Stimulated activated CD4-positive, alpha-beta T cell treated with anti-CD3 and anti-CD28 coated beads, Interleukin-15, amount 100 ng/mL, for 1 hour (primary cell): ENCODE data around the gene MFNG.

Experiments
- DNase-seq, 2 donors: peaks; one replicate each; pipeline ENCODE4 v3.0.0-alpha.2; 2020; ENCODE audit warnings: low read depth in 1 of 2, low spot score in 1 of 2

Gene MFNG

DNA sequence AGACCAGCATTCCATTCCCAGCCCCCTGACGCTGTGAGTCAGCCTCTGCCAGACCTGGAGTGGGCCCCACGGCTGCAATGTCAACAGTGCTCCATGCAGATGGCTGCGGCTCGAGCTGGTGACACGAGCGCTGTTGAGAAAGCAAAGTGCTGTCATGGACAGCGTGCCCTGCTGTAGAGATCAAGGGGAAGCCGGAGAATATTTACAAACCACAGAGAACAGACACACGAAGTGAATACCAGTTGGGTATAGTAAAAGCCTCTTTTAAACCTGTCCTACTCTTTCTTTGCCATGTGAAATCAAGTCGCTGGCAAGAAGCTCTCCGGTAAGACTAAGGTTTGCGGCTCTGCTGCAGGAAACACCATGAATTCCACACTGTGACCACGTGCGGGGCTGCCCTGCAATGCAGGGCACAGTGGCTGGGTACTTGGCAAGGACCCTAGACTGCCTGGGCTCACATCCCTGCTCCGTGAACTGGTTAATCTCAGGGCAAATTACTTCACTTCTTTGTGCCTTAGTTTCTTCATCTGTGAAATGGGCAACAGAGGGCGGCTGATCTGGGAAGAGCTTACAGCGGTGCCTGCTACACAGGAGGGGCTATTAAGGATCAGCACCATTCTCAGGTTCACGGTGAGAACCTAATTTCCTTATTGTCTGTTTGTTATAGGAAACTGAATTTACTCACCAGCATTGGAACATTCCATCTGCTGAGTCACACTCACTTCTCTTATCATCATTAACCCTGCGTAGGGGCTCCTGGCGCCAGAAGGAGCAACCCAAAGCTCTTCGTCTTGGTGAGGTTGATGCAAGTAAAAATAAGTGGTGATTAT is 31.1 kb downstream of the MFNG start:
- no peak for DNase-seq

DNA sequence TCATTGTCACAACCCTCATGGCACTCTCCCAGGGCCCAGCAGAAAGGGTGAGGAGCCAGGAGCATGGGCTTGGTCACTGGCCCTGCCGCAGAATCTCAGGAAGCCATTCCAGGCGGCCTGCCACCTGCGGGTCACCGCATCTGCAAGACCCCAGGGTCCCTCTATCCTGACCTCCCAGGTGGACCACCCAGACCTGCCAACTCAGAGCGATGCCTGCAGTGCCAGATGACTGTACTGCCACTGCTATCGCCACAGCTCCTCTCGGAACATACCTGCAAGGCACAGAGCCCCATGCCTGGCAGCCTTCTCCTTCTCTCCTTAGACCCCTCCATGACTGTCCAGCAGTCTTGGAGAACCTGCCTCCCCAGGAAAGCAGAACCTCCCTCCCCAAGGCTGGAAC is 32.5 kb downstream of the MFNG start:
- no peak for DNase-seq

DNA sequence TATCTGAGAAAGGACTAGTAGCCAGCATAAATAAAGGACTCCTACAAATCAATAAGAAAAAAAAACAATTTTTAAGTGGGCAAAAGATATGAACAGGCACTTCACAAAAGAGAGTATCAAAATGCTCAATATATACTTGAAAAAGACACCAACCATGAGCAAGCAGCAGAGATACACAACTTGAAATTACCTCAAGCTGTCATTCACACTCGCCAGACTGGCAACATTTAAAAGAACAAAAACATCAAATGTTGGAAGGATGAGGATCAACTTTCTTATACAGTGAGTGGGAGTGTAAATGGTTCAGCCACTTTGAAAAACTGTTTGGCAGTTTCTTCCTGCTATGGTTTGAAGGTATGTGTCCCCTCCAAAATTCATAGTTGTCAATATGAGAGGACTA is 35.0 kb downstream of the MFNG start:
- no peak for DNase-seq

DNA sequence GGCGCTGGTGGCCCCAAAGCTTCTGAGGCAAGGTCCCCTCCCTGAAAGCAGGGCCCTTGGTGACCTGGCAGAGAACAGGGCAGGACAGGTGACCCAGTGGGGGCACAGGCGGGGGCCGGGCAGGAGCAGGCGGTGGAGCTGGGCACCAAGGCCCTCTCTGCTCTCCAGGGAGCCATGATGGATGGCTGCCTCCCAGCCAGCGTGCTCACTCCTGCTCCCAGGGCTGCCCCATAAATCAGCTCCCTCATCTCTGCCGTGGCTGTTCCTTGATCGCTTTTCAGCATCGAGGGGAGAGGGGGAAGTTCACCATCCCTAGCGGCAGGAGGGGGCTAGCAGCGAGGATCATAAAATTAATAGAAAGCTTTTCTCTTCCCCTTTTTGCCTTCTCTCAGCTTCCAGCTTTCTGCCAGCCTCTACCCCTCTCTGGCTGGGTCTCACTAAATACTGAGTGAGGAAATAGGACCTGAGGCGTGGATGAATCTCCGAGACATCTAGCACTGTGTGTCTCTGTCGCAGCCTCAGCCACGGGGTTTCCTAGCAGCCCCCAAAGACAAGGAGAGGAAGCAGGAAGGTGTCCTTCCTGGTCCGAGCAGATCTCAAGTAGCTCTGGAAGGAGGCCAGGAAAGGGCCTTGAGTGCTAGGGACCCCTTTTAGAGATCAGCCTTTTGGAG is 36.7 kb downstream of the MFNG start:
- DNase-seq = no peak

DNA sequence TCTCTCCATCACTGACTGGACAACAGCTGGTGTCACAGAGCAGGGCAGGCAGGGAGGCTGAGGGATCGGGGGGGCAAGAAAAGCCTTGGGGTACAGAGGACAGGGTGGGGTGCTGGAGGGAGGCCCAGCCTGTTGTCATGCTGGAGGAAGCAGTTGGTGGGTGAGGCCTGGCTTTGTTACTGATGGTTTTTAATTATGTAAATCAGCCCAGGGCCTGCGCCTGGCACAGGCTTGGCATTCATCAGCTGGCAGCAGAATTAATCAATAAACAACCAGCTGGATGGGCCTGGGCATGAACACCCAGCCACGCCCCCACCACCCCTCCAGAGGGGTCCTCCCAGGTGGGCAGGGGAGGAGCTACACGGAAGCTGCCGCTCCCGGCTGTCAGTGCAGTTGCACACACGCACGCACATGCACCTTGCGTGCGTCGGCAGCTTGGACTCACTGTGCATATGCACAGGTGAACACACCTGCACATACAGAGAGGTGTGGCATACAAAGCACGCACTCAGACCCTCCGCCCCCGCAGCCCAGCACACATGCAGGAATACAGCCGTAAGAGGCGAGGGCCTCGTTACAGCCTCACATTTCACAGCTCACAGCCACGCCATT is 37.6 kb downstream of the MFNG start:
- DNase-seq = no peak

DNA sequence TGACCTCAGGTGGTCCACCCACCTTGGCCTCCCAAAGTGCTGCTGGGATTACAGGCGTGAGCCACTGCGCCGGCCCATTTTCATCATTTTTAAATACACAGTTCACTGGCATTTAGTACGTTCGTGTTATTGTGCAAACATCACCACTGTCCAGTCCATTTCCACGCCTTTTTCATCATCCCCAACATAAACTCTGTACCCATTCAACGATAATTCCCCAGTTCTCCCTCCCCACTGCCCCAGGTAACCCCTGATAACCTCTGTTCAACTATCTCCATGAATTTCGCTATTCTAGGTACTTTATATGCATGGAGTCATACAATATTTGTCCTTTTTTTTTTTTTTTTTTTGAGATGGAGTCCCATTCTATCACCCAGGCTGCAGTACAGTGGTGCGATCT is 40.7 kb downstream of the MFNG start:
- DNase-seq = no peak

DNA sequence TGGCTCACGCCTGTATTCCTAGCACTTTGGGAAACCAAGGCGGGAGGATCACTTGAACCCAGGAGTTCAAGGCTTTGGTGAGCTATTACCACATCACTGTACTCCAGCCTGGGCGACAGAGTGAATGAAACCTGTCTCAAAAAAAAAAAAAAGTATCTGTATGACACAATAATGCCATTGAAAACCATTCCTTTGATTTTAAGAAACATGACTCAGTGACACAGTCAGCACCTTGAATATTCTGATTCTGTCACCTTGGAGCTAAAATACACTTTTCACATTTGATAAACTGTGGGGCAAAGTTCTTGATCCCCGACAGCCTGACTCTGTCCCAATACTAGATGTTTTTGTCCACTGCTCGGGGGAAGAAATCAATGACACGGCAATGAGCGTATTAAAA is 42.2 kb downstream of the MFNG start:
- no peak for DNase-seq

DNA sequence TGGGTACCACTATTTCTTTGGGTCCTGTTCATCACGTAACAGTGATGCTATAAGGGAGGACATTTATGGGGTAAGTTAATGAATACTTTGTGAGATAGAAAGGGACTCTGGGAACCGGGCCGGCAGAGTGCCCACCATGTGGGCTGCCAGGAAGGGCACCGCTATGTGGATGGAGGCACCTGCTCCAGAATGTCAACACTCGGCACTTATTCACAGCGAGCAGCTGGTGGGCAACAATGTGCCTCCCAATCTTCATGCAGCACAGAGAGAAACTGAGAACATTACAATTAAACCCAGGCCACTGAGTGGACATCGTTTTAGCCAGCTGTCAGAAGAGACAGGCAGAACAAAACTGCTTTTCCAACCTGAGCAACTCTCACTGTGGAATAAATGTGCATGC is 43.1 kb downstream of the MFNG start:
- DNase-seq = no peak

DNA sequence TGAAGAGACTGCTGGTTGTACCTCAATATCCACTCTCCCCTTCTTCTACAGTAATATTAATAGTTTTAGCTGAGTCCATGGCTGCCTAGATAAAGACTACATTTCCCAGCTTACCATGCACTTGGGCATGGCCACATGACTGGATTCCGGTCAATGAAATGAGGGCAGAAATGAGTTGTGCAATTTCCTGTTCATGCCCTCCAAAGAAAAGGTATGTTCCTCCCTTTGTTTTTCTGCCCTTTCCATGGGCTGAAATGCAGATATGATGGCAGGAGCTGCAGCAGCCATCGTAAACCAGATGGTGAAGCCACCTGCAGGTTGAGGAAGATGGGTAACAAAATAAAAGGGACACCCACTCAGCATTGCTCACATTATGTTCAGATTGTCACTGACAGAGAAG is 43.6 kb downstream of the MFNG start:
- no peak for DNase-seq

DNA sequence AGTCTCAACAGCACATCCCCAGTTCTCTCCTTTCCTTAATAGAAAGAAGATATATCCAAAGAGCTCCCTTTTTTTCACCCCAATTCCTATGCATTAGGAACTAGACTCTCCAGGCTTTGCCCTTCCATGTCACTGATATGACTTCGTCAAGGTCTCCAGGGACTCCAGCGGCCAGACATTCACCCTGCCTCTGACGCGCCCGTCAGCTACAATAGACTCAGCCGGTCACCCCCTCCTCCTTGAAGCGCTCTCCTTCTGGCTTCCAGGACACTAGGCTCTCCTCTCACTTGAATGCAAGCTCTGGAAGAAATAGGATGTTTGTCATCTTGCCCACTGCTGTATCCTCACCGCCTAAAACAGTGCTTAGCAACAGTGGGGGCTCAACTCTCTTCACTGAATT is 44.0 kb downstream of the MFNG start:
- no peak for DNase-seq

DNA sequence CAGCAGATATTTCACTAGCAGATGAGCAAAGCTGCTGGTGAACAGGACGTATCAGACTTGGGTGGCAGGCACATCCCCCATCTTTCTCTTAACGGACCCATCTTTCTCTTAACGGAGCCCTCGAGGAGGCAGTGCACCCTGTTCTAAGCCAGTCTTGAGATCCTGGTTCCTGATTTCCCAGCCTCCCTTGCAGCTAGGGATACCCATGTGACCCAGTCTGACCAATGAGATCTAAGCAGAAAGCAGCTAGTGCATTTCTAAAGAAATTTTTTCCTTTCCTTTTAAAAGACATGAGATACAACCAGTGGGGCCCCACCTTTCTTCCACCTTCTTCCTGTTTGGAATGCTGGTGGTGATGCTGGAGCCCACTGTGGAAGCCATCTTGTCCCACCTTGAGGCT is 45.3 kb downstream of the MFNG start:
- DNase-seq = no peak

DNA sequence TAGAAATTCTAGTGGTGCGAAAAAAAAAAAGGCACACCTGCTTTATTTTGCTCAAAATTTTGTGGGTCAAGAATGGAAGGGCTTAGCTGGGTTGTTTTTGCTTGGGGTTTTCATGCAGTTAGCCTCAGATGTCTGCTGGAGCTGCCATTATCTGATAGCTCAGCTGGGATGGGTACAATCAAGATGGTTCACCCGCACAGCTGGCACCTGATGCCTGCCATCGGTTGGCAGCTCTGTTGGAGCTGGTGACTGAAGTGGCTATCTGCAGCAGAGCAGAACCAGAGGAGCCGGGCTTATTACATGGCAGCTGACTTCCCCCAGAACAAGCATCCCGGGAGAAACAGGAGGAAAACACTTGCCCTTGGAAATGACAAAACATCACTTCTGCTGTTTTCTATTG is 46.8 kb downstream of the MFNG start:
- DNase-seq = no peak

DNA sequence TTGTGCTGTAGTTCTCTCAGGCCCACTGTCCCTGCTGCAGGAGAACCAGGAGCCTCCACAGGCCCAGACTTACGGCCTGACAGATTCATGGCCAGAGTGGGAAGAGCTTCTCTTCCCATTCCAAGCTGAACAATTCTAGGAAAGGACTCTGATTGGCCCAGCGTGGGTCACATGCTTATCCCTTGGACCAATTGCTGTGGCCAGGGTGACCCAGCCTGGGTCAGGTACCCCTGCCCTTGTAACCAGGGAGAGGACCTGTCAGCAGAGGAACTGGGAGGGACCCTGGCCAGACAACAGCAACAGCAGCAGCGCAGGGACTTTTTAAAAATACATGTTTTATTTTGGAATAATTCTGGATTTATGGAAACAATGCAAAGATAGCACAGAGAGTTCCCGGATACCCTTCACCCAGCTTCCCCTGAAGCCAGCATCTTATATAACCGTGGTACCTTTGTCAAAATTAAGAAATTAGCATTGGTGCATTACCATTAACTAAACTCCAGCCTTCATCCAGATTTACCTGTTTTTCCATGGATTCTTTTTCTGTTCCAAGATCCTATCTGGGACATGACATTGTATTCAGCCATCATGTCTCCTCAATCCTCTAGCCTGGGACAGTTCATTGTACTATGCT is 50.1 kb downstream of the MFNG start:
- DNase-seq = no peak

DNA sequence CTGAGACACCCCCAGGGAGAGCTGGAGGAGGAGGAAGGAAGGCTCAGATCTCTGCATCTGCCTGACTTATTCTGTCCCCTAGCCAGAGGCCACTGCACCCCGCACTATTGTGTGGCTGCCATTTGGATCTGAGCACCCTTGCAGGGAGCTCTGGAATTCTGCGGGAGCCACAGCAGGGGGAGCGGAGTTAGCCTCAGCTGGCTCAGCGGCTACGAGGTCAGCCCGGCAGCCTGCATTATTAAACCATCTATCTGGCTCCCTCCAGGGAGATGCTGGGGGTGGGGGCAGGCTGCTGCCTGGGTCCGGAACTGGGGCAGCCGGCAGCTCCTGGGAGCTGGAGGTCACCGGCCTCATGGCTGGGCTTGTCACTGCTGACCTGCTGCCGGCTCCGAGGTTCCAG is 52.4 kb downstream of the MFNG start:
- no peak for DNase-seq

DNA sequence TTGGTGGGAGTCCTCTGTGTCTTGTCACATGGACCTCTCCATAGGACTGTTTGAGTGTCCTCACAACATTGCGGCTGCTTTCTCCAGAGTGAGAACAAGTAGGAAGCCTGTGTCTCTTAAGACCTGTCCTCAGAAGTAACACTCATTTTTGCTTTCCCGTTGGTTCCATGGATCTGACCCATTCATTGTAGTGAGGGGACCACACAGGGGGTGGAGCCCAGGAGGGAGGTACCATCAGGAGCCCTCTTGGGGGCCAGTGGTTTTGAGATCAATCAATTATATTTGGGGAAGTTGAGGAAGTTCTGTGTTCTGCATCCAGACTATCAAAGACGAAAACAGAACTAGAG is 53.5 kb downstream of the MFNG start:
- DNase-seq = no peak

DNA sequence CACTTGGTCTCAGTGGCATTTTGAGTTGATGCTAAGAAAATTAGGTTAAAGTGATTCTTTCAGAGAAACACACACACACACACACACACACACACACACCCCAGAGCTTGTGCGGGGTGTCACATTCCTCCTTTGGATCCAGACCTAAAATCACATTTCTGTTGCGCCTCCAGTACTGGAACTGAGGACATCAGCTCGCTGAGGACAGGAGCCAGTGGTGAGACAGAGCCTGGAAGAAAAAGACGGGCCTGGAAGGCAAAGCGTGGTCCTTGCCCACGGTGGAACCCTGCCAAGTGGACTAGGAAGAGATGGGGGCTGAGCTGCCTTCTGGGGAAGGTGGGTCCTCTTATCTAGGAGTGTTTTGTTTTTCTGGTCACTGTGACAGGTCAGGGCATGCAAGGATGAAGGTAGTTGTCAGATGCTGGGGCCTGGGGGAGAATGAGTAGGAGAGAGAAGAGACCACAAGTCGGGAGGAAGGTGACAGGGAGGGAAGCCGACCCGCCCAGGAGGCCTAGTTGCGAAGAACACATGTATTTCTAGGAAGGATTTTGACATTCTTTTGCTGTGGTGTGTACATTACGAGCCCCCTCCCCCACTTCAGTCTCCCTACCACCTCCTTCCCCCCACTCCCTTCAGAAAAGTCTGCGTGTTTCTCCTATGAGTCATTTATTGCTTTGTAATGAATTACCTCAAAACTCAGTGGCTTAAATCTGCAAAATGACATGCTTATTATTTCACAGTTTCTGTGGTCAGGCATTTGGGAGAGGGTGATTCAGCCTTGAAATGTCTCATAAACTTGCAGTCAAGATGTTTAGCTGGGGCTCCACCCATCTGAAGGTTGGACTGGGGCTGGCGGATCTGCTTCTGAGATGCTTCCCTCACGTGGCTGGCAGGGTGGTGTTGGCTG is 54.1 kb downstream of the MFNG start:
- DNase-seq = no peak

DNA sequence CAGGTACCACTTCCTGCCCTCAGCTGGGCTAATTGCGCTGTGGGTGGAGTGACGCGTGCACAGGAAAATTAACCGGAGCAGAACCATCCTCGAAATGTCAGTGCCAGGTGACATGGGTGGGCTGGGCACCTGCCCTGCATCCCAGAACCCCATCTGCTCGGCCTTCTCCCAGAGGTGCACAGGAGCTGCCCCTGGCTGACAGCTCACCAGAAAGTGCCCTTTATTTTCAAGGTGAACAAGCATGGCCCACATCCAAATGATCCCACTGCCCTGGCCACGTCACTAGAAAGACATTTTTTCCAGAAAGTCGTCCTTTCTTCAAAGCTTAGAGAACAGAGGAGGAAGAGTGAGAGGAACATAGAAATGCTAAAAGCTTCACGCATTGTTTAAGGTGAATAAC is 54.8 kb downstream of the MFNG start:
- DNase-seq = no peak

DNA sequence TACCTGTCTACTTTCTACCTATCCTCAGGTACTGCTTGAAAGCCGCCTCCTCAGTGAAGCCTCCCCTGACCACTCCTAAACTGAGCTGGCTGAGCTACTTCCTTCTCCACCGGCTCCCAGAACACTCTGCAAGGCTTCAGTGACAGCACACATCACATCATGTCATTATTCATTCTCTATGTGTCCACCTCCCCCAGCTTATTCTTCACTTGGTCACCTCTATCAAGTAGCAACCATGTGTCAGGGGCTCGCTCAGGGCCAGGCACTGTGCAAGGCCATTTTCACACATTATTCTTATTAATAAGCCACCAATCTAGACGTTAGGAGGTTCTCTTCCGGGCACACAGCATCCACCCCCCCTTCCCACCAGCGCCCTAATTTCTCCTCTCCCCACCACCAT is 55.2 kb downstream of the MFNG start:
- no peak for DNase-seq

DNA sequence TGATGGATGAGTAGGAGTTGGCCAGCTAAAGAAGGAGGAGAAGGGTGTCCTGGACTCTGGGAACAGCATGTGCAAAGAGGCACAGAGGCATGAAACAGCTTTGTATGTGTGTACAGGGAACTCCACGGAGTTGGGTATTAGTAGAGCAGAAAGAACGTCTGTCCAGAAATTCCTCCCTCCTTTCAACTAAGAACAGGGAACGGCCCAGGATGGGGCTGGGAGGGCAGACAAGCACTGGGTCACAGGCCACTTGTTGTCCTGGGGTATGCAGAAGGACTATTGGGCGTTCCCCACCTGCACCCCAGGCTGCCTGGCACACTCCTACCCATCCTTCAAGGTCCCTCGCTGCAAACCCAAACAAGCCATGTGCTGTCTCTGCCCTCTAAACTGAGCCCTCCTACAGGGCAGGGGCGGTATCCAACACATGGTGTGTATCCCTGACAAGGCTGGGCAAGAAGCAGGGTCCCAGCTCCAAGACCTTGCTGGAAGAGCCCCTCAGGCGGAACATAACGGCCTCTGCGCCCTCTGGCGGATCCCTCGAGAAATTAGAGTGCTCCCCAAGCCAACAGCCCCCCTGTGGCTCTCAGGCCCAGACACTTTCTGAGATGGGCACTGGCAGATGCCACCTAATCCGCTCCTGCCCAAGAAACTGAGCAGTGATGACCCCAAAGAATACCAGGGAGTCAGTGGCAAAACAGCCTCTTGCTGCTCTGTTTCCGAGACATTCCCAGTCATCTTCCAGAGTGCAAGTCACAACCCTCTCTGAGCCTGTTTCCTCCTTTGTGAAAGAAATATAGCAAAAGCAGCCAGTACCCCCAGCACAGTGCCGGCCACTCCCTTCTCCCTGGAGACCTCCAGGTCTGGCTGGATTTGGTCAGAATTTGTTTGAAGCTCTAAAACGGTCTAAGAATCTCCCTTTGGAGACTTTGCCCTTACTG is 57.3 kb downstream of the MFNG start:
- peak; percentile 21 to 39 for DNase-seq
